HG02588 (cell line): ENCODE results near the gene KLK13.

Experiments
- ATAC-seq: cut with Tn5 transposase; IDR thresholded peaks from one replicate; pipeline ENCODE4 v1.9.1; 2021; ENCODE audit warnings: mild to moderate bottlenecking, moderate library complexity; ENCODE audit not compliant: unreplicated experiment

KLK13 gene

DNA sequence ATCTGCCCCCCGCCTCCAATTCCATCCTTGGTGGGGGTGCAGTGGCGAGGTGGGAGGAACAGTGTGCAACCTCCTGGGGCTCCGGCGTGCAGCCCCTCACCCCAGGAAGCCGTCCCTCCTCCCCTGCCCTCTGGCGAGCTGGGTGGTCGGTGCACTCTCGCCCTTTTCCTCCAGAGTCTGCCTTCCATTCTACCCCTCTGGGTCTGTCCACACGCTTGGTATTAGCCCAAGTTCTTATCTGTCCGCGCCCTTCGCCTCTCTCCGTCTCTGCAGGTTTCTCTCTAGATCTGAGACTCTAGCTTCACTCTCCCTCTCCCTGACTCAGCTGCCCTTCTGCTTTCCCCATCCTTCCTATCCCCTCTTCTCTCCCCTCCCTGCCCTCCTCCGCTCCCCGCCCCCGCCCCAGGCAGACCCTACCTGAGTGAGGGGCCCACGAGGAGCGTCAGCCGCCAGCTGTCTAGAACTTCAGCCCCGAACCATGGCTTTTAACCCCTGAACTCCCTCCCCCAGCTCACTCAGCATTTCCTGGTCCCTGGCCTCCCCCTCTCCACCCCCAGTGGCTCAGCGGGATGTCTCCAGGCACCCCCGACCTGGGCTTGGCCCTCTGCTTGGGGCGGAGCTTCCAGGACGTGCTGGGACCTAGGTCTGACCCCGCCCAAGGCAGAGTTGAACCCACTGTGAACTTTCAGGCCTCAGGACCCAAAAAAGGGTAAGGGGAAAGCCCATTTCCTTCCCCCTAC lies 499 bp upstream of the KLK13 start:
- ATAC-seq = no peak

DNA sequence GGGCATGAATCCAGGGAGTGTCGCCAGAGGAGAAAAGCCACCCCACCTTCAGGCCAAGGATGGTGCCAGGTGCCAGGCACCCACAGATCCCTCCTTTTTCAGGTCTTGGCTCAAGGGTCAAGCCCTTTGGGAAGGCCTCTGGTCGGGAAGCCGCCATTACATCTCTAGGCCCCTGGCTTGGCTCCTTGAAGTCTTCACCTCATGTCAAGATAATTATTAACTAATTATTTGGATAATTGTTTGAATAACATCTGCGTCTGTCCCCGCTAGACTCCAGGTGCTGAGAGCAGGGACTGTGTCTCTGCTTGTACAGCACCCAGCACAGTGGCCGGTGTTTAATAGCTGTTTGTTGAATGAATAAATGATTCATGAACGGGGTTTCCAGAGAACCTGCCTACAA lies 1.2 kb downstream of the KLK13 start:
- ATAC-seq = no peak

GRCh38 chr19:51060973-51061372 lies 3.9 kb downstream of the KLK13 start:
- no peak for ATAC-seq

GRCh38 chr19:51060336-51060735 lies 4.6 kb downstream of the KLK13 start:
- no peak for ATAC-seq

- no peak for ATAC-seq
These were observed 5.2 kb downstream of the KLK13 start for GRCh38 chr19:51059715-51060114.

- no peak for ATAC-seq
These were observed 9.0 kb downstream of the KLK13 start for GRCh38 chr19:51055866-51056265.

GRCh38 chr19:51047031-51047335 lies 17.9 kb downstream of the KLK13 start:
- ATAC-seq = no peak

DNA sequence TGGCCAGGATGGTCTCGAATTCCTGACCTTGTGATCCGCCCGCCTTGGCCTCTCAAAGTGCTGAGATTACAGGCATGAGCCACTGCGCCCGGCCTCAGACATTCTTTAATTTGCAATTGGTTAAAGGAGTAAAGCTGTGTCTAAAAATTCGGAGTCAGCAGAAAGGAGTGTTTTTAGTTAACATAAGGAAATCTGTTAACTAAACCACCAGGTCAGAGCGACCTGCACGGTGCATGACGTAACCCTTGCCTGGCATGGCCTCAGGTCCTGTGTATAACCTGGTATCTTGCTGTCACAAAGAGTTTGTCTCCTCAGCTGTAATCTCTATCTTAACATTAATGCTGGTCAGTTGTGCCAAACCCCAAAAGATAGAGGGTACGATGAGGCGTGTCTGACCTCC lies 20.6 kb downstream of the KLK13 start:
- no peak for ATAC-seq

DNA sequence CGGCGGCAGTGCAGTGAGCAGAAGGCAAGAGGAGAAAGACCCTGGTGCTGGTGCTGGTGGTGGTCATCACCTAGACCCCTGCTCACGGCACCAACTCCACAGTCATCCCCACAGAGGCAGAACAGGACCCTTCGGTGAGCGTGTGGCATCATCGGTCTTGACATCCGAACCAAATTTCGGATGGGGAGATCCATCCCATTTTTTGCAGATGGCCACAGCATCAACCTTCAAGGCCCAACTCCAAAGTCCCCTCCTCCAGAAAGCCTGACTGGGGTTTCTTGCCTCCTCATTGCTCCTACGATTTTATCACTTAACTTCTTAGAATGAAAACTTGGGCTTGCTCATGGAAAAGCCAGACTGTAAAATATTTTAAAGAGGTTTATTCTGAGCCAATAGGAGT lies 21.4 kb downstream of the KLK13 start:
- ATAC-seq = no peak

GRCh38 chr19:51040151-51040550 lies 24.7 kb downstream of the KLK13 start:
- no peak for ATAC-seq

- no peak for ATAC-seq
These were observed 28.4 kb downstream of the KLK13 start for GRCh38 chr19:51036519-51036918.

DNA sequence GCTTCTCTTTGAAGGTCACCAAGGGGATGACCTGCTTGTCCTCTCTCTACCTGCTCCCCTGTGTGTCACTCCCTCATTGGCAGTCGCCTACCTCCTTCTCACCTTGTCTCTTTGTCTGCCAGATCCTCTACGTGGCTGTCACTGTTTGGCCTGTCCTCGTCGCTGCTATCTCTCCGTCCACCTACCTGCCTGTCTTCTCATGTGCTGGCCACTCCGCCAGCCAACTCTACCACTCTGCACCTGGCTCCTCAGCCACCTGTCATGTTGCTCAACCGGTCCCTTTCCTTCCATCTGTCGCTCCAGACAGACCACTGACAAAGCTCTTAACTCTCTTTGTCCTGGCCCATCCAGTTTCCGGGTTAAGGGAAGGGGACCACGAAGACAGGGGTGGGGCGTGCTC lies 30.2 kb downstream of the KLK13 start, which contains the start of gene KLK12:
TSS of gene KLK12 (minus strand) at position 299 of the 400 bp plus-strand sequence. CDS start 381 bp downstream, outside the sequence.
- ATAC-seq = no peak

- no peak for ATAC-seq
These were observed 33.0 kb downstream of the KLK13 start for GRCh38 chr19:51031880-51032225.

- ATAC-seq = no peak
These were observed 33.5 kb downstream of the KLK13 start for GRCh38 chr19:51031220-51031879.

GRCh38 chr19:51030631-51031030 lies 34.3 kb downstream of the KLK13 start:
- no peak for ATAC-seq

DNA sequence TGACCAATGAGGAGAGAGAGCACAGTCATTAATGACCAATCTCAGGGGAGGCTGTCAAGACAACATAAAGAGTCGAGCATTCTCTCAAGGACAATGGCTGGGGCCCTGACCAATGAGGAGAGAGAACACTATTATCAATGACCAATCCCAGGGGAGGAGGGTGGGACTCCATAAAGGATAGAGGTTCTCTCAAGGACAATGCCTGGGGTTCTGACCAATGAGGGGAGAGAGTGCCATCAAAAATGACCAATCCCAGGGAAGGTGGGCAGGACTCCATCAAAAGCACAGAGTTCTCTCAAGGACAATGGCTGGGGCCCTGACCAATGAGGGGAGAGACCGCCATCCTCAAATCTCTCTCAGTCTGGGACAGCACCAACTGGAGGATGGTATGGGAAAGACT lies 35.2 kb downstream of the KLK13 start:
- ATAC-seq = no peak

DNA sequence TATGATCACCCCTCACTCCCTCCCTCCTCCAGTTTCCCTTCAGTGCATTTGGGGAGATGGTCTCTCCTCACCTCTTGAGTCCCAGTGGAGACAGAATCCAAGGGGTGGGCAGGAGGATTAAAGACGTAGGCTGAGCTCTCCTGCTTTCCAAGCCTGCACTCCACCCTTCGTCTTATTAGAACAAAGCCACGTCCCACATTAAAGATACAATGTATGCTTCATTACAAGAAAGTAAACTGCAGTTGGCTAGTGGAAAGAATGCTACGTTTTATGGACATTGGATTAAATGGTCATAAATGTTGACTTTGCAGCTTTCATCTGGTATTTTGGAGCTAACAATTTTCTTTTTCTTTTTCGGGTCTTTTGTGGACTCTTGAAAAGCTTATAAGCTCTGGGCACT lies 37.0 kb downstream of the KLK13 start:
- ATAC-seq = no peak

GRCh38 chr19:51027126-51027806 lies 37.6 kb downstream of the KLK13 start:
- ATAC-seq = no peak

GRCh38 chr19:51026554-51026831 lies 38.4 kb downstream of the KLK13 start, which contains the start of gene KLK11:
Gene KLK11, minus strand, starts transcription at chr19:51026616. Its CDS starts 985 bp downstream, at chr19:51025631.
- no peak for ATAC-seq

GRCh38 chr19:51025809-51026553 lies 38.9 kb downstream of the KLK13 start:
- no peak for ATAC-seq

DNA sequence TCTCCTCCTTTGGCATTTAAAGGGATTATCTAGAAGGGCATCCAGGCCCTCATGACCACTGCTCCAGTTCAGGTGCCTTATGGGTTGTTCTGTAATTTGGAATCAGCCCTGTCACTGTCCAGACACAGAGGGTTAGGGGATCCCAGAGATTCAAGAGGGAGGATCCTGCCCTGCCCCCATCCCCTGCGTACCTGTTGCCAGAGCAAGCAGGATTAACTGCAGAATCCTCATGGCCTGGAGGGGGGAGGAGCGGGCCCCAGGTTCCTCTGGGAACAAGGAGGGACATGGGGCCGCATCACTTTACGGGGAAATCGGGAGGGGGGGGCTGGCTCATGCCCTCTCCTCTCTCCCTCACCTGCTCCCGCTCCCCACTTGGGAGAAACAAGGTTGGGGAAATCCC lies 39.5 kb downstream of the KLK13 start:
- no peak for ATAC-seq

- ATAC-seq = no peak
These were observed 40.0 kb downstream of the KLK13 start for GRCh38 chr19:51024924-51025323.
